ENCODE measurements around the gene SLC25A19. TPM values are rescaled to one million over a fixed set of nuclear protein-coding genes. Genes with fewer than 3 reads are reported as not detected.

Gene SLC25A19
- total and polyA plus RNA-seq, 2 donors (not counting 1 experiment from before 2014, with no cell fraction given): 36.8 to 46.4 TPM

- intact Hi-C loops (cut with micrococcal nuclease): no loop called here
- Mint-ChIP-seq H3K9me3 (ENCODE audit: insufficient read depth) (no peaks in the 10 kb centered on the region), H3K4me3 (no peak overlapping the region), H3K4me1 (peaks cover 28% of the 10 kb centered on the region), H3K27ac (peak overlapping the region; percentile 77), H3K27me3 (no peaks in the 10 kb centered on the region)
- peak overlapping the region; percentile 12 to 43 for H3K27ac ChIP-seq (ENCODE audit: low read length in 2 of 2)
- H3K4me1 ChIP-seq (ENCODE audit: control insufficient read depth in 2 of 2, insufficient read depth in 2 of 2, low read length in 2 of 2): peaks cover 22 to 40% of the 10 kb centered on the region in 2 donors
- ChIA-PET CTCF (interaction anchor here (0.6 to 2.1 kb wide), 7 partner anchors 8 to 104 kb away, joined by 3 to 9 read pairs (median 3); no protein-coding TSS in a partner anchor), POLR2A (no interaction called here)
- H3K9ac ChIP-seq (ENCODE audit: low read length): no peak overlapping the region
- peaks cover 0 to 2% of the 10 kb centered on the region in 2 experiments for H3K36me3 ChIP-seq (replicated peaks in 1 of 2; ENCODE audit: control extremely low read depth in 1 of 2, control insufficient read depth in 1 of 2, extremely low read depth in 1 of 2, insufficient read depth in 2 of 2, low read length in 1 of 2)
- no peaks in the 10 kb centered on the region for H4K20me1 ChIP-seq (ENCODE audit: control insufficient read depth, insufficient read depth, low read length, poor library complexity, severe bottlenecking)
- H3K4me2 ChIP-seq (replicated peaks; ENCODE audit: low read depth, low read length, poor library complexity, severe bottlenecking): no peak overlapping the region
- peaks cover 64% of the 10 kb centered on the region for H3K79me2 ChIP-seq (ENCODE audit: control insufficient read depth, insufficient read depth, low read length)
- no peaks in the 10 kb centered on the region for H3K9me3 ChIP-seq (ENCODE audit: control extremely low read depth in 1 of 3, control insufficient read depth in 2 of 3, insufficient read depth in 1 of 3, low read length in 2 of 3)
- H3K4me3 ChIP-seq (ENCODE audit: control extremely low read depth in 1 of 5, extremely low read depth in 1 of 5, insufficient read depth in 1 of 5, low read depth in 2 of 5, low read length in 4 of 5): no peak overlapping the region
- ATAC-seq (ENCODE audit: low read depth) (no peak), DNase-seq (no peak)
- H2AFZ ChIP-seq (ENCODE audit: insufficient read depth, low read depth, low read length, poor library complexity, severe bottlenecking): no peak overlapping the region
- TF ChIP-seq CTCF (IDR thresholded peaks at IDR 0.05) (no peak), EZH2 (IDR thresholded peaks at IDR 0.05; ENCODE audit: borderline replicate concordance, insufficient read depth, low read depth, low read length, poor library complexity, severe bottlenecking) (no peak)
- H3K27me3 ChIP-seq (replicated peaks in 1 of 4; ENCODE audit: control extremely low read depth in 1 of 4, control insufficient read depth in 3 of 4, insufficient read depth in 4 of 4, low read length in 3 of 4): no peaks in the 10 kb centered on the region
- WGBS (ENCODE audit: insufficient coverage): 81% methylated on average over 16 of the region's 20 CpGs
Measured at GRCh38 chr17:75308732-75309629, 19.7 kb upstream of the SLC25A19 start.

All from B cell (primary cell).